GM06990 (cell line): ENCODE data around the gene B4GALT5.

Experiments used
- DNase-seq: peaks from one replicate; pipeline ENCODE4 v3.0.0-alpha.2; 2011; ENCODE audit not compliant: insufficient read length; ENCODE audit errors: extremely low read depth
- H3K27me3 ChIP-seq: replicated peaks from 2 replicates; pipeline ENCODE4 v1.6.0; 2011; ENCODE audit warnings: low read length; ENCODE audit not compliant: control insufficient read depth, insufficient read depth
- H3K36me3 ChIP-seq: 2 replicates; pipeline ENCODE4 v1.5.1; 2011; ENCODE audit warnings: low read length; ENCODE audit not compliant: control insufficient read depth, insufficient read depth
- H3K4me3 ChIP-seq: replicated peaks from 2 replicates; pipeline ENCODE4 v1.5.1; 2011; ENCODE audit warnings: low read depth, mild to moderate bottlenecking, control low read depth, low read length
- CTCF ChIP-seq: IDR thresholded peaks from 2 replicates; pipeline ENCODE4 v1.5.1; 2011; ENCODE audit warnings: low read length, control low read depth, mild to moderate bottlenecking, inconsistent platforms; ENCODE audit not compliant: insufficient read depth, poor library complexity, severe bottlenecking

The B4GALT5 gene

GRCh38 chr20:49608752-49609670, 104.7 kb downstream of the B4GALT5 start:
- Histone ChIP-seq H3K27me3 (no peaks in the 10 kb centered on the region; the same call in 1 of the 2 replicates), H3K36me3 (no peaks in the 10 kb centered on the region), H3K4me3 (no peak overlapping the region)
- TF ChIP-seq CTCF = peak; percentile 95
- peak; percentile 69 for DNase-seq

DNA sequence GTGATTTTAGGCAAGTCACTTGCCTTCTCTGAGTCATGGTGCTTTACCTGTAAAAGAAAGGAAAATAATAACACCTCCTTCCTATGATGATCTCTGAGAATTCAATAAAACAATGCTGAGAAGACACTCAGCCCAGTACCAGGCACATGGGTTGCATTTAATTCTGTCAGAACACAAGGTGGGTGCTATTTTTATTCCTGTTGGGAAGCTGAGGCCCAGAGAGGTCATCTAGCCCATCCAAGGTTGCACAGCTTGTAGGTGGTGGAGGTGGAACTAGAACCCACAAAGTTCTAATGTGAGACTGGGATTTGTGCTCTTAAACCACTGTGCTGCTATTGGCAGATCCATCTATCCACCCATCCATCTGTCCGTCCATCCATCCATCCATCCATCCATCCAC, 106.1 kb downstream of the B4GALT5 start:
- no peak for TF ChIP-seq CTCF
- no peaks in the 10 kb centered on the region for H3K36me3 ChIP-seq
- no peak overlapping the region for H3K4me3 ChIP-seq
- H3K27me3 ChIP-seq = no peaks in the 10 kb centered on the region; the same call in 1 of the 2 replicates
- no peak for DNase-seq

- Histone ChIP-seq H3K36me3 (no peaks in the 10 kb centered on the region), H3K4me3 (no peak overlapping the region), H3K27me3 (no peaks in the 10 kb centered on the region; the same call in 1 of the 2 replicates)
- TF ChIP-seq CTCF = peak; percentile 25
- DNase-seq = no peak
Measured at GRCh38 chr20:49603209-49603627, 110.5 kb downstream of the B4GALT5 start.

GRCh38 chr20:49602345-49603208, 111.1 kb downstream of the B4GALT5 start:
- no peak for TF ChIP-seq CTCF
- Histone ChIP-seq H3K4me3 (no peak overlapping the region), H3K27me3 (no peaks in the 10 kb centered on the region; the same call in 1 of the 2 replicates), H3K36me3 (no peaks in the 10 kb centered on the region)
- DNase-seq = no peak

GRCh38 chr20:49601153-49601924, 112.3 kb downstream of the B4GALT5 start:
- H3K4me3 ChIP-seq = no peak overlapping the region
- TF ChIP-seq CTCF = no peak
- no peaks in the 10 kb centered on the region for H3K36me3 ChIP-seq
- no peaks in the 10 kb centered on the region; the same call in 1 of the 2 replicates for H3K27me3 ChIP-seq
- no peak for DNase-seq
